Activated naive CD8-positive, alpha-beta T cell treated with anti-CD3 and anti-CD28 coated beads, Interleukin-2, amount 10 ng/mL, durations not matched to agents 7 days and 5 days (primary cell): ENCODE results near the gene LCE1F. TPM values are rescaled to one million over a fixed set of nuclear protein-coding genes. Genes with fewer than 3 reads are reported as not detected.

ENCODE experiments used
- ATAC-seq: fragments of 150-1000 bp; cut with Tn5 transposase; one replicate; pipeline ENCODE4 v1.10.0; 2021; ENCODE audit warnings: low read depth, moderate library complexity
- POLR2A ChIA-PET: fragments of 350-600 bp; sonication (Branson Sonifier 250); formaldehyde crosslinking; loops from one replicate; lab custom pipeline; 2021; ENCODE audit warnings: antibody characterized with exemption; lab: Charles Lee
- DNase-seq: peaks from one replicate; pipeline ENCODE4 v3.0.0; 2021
- H3K27ac Mint-ChIP-seq: one replicate; pipeline ENCODE4 v1.8.0; 2022; ENCODE audit warnings: mild to moderate bottlenecking, mixed read lengths
- H3K27me3 Mint-ChIP-seq: one replicate; pipeline ENCODE4 v1.8.0; 2022; ENCODE audit warnings: mild to moderate bottlenecking, moderate library complexity, mixed read lengths
- H3K36me3 Mint-ChIP-seq: one replicate; pipeline ENCODE4 v1.8.0; 2021; ENCODE audit warnings: mild to moderate bottlenecking, mixed read lengths
- H3K4me1 Mint-ChIP-seq: one replicate; pipeline ENCODE4 v1.8.0; 2021; ENCODE audit warnings: mixed read lengths
- H3K4me3 Mint-ChIP-seq: one replicate; pipeline ENCODE4 v1.8.0; 2022; ENCODE audit warnings: mild to moderate bottlenecking, moderate library complexity, mixed read lengths
- H3K9me3 Mint-ChIP-seq: one replicate; pipeline ENCODE4 v1.8.0; 2021; ENCODE audit warnings: mixed read lengths
- total RNA-seq, 2 experiments: library from RNA; stranded (reverse); gene quantifications; one replicate each; pipeline ENCODE4 v1.2.3, GENCODE V29; 2021

The LCE1F gene
- total RNA-seq, 2 experiments from 2014 or later: not detected

DNA sequence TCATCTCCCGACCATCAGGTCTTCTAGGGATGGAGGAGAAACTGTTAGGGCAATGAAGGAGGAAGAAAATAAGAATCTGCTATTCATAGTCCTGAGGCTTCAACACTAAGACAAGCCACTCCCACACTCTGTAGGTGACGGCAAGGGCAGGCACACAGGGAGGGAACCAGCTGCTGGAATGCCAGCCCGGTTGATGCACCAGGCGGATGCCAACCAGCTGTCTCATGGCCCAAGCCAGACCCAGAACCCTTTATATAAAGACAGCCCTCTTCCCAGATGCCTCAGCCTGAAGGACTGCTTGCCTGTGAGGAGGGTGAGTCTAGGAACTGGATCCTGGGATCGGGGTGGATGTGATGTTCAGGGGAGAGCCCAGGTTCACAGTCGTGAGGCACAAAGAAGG, 17.2 kb upstream of the LCE1F start, which contains the start of gene KPRP:
Gene KPRP, plus strand, starts transcription at position 279 of the 400 bp plus-strand sequence. CDS start 1,564 bp downstream, outside the sequence.
- POLR2A ChIA-PET: no interaction called here
- Mint-ChIP-seq H3K4me3 (no peak within 1 kb of the TSS), H3K4me1 (no peaks in the 10 kb centered on the region), H3K9me3 (no peaks in the 10 kb centered on the region), H3K36me3 (no peaks in the 10 kb centered on the region), H3K27ac (no peak within 1 kb of the TSS), H3K27me3 (peaks cover 8% of the 10 kb centered on the region)
- ATAC-seq (no peak), DNase-seq (no peak)

DNA sequence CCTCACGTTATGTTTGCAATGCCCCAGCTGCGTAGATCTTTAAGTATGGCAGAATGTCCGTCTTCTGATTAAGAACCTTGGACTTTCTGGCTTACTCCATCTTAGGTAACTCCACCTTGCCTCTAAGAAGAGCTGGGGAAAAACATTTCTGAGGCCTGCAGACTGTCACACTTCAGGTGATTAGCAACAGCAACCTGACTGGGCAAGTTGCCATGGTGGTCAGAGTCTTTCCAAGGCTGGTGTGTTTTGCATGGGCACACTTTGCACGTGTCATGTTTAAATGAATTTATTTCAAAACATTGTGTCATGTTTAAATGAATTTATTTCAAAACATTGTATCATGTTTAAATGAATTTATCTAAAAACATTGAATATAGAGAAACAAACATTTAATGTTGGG, 16.3 kb upstream of the LCE1F start:
- Mint-ChIP-seq H3K36me3 (no peaks in the 10 kb centered on the region), H3K27me3 (peaks cover 4% of the 10 kb centered on the region), H3K27ac (no peak overlapping the region), H3K9me3 (no peaks in the 10 kb centered on the region), H3K4me3 (no peak overlapping the region), H3K4me1 (no peaks in the 10 kb centered on the region)
- no peak for DNase-seq
- ATAC-seq: no peak
- POLR2A ChIA-PET: no interaction called here

DNA sequence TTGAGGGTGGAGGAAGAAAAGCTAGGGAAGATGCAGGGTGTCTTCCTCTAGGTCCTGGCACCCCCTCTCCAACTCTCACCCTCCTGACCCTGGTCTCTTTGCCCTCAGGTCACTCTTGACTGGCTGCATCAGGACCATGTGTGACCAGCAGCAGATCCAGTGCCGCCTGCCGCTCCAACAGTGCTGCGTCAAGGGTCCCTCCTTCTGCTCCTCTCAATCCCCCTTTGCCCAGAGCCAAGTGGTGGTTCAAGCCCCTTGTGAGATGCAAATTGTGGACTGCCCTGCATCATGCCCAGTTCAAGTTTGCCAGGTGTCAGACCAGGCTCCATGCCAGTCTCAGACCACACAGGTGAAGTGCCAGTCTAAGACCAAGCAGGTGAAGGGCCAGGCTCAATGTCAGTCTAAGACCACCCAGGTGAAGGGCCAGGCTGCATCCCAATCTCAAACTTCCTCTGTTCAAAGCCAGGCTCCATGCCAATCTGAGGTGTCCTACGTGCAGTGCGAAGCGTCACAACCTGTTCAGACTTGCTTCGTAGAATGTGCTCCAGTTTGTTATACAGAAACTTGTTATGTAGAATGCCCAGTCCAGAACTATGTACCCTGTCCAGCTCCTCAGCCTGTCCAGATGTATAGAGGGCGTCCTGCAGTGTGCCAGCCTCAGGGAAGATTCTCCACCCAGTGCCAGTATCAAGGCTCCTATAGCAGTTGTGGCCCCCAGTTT, 15.3 kb upstream of the LCE1F start:
- H3K27me3 Mint-ChIP-seq: peaks cover 3% of the 10 kb centered on the region
- H3K27ac Mint-ChIP-seq: no peak overlapping the region
- ATAC-seq (no peak), DNase-seq (no peak)
- no peaks in the 10 kb centered on the region for H3K9me3 Mint-ChIP-seq
- POLR2A ChIA-PET: no interaction called here
- no peaks in the 10 kb centered on the region for H3K4me1 Mint-ChIP-seq
- no peak overlapping the region for H3K4me3 Mint-ChIP-seq
- H3K36me3 Mint-ChIP-seq: no peaks in the 10 kb centered on the region

DNA sequence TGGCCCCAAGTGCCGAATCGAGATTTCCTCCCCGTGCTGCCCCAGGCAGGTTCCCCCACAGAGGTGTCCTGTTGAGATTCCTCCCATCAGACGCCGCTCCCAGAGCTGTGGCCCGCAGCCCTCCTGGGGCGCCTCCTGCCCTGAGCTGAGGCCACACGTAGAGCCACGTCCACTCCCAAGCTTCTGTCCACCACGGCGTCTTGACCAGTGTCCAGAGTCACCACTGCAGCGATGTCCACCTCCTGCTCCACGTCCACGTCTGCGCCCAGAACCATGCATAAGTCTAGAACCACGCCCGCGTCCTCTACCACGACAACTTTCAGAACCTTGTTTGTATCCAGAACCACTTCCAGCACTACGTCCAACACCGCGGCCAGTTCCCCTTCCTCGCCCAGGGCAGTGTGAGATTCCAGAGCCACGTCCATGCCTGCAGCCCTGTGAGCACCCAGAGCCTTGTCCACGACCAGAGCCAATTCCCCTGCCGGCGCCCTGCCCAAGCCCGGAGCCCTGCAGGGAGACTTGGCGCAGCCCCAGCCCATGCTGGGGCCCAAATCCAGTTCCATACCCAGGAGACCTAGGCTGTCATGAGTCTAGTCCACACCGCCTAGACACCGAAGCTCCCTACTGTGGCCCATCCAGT, 14.3 kb upstream of the LCE1F start:
- Mint-ChIP-seq H3K4me3 (no peak overlapping the region), H3K9me3 (no peaks in the 10 kb centered on the region), H3K27me3 (peaks cover 2% of the 10 kb centered on the region), H3K4me1 (no peaks in the 10 kb centered on the region), H3K36me3 (no peaks in the 10 kb centered on the region), H3K27ac (no peak overlapping the region)
- ATAC-seq (no peak), DNase-seq (no peak)
- POLR2A ChIA-PET: no interaction called here

DNA sequence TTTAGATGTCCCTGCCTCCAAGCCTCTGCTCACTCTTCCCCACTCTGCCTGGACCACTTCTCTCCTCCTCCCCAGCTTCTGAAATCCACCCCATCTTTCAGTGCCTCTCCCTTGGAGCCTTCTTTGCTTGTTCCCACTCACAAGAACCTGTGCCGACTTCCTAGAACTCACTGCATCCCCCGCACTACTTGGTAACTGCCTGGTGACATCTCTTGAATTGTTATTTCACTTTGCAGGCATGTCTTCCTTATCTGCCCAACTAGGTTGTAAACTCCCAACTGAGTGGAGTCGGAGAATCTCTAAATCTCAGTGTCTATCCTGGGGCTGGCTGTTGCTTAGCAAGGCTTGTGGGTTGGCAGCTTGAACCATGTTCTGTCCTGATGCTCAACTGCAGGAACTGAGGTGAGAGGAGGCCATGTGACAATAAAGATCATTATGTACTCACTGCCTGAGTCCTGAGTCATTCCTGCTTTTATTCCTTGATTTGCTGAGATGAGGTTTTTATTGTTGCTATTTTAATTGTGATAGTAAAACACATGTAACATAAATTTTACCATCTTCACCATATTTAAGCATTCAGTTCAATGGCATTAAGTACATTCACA, 13.2 kb upstream of the LCE1F start:
- H3K27ac Mint-ChIP-seq: no peak overlapping the region
- no peaks in the 10 kb centered on the region for H3K36me3 Mint-ChIP-seq
- peaks cover 2% of the 10 kb centered on the region for H3K27me3 Mint-ChIP-seq
- no peaks in the 10 kb centered on the region for H3K9me3 Mint-ChIP-seq
- H3K4me1 Mint-ChIP-seq: no peaks in the 10 kb centered on the region
- DNase-seq: no peak
- H3K4me3 Mint-ChIP-seq: no peak overlapping the region
- POLR2A ChIA-PET: no interaction called here
- ATAC-seq: no peak

DNA sequence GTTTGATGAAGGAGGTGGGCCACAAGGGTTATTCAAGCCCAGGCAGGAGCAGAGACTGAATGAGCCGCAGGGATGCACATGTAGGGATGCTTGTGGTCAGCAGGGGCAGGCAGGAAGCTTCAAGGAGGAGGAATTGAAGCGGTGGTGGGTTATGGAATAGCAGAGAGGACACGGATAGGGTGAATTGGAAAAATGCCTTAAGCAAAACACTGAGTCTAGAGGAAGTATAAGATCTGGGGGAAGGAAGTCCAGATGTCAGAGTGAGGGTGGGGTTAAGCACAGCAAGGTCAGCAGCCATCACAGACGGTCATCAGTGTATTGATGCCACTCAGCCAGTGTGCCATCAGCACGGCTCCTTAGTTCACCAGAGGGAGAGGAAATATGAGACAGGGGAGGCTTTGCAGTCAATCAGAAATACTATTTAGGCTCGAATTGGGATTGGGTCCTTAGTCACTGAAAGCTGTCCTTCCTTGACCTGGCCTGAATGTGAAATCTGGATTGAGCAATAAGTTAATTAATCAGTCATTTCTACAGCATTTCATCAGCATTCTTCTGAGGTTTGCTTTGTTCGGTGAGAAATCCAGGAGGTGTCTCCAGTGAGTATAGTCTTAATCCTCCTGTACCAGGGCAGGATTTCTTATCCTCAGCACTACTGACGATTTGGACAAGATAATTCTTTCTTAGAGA, 6.0 kb upstream of the LCE1F start:
- no peaks in the 10 kb centered on the region for H3K36me3 Mint-ChIP-seq
- no peak for ATAC-seq

DNA sequence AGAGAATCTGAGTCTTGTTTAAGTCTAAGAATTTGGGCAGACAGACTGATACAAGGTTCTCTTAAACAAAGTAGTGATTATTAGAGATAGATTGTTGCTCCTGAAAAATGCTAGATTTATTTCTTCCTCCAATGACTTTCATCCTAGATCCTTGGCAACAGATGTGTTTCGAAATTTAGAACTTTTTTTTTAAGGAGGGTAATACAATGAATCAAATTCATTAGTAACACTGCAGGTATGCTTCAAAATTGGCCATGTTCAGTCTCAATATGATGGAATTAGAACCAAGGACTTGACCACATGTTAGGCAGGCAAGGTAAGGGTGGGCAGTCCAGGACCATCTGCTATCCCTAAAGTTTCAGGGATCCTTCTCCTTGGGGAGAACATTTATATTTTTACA, 4.5 kb upstream of the LCE1F start:
- Mint-ChIP-seq H3K4me3 (no peak overlapping the region), H3K4me1 (no peaks in the 10 kb centered on the region), H3K9me3 (peaks cover 2% of the 10 kb centered on the region), H3K27me3 (peaks cover 4% of the 10 kb centered on the region), H3K27ac (no peak overlapping the region), H3K36me3 (no peaks in the 10 kb centered on the region)
- no peak for ATAC-seq
- DNase-seq: no peak
- POLR2A ChIA-PET: no interaction called here

More for the DNA sequence above, 6.0 kb upstream of the LCE1F start:
- Mint-ChIP-seq H3K9me3 (peaks cover 2% of the 10 kb centered on the region), H3K27ac (no peak overlapping the region), H3K4me1 (no peaks in the 10 kb centered on the region), H3K4me3 (no peak overlapping the region), H3K27me3 (peaks cover 2% of the 10 kb centered on the region)
- POLR2A ChIA-PET: no interaction called here
- DNase-seq: no peak

DNA sequence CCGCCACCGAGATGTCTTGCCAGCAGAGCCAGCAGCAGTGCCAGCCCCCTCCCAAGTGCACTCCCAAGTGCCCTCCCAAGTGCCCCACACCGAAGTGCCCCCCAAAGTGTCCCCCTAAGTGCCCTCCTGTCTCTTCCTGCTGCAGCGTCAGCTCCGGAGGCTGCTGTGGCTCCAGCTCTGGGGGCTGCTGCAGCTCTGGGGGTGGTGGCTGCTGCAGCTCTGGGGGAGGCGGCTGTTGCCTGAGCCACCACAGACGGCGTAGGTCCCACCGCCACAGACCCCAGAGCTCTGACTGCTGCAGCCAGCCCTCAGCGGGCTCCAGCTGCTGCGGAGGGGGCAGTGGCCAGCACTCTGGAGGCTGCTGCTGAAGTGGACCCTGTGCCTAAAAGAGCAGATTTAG, 1.4 kb downstream of the LCE1F start:
- Mint-ChIP-seq H3K9me3 (peaks cover 2% of the 10 kb centered on the region), H3K36me3 (no peaks in the 10 kb centered on the region), H3K27ac (no peak overlapping the region), H3K4me1 (no peaks in the 10 kb centered on the region), H3K27me3 (peaks cover 10% of the 10 kb centered on the region), H3K4me3 (no peak overlapping the region)
- DNase-seq (no peak), ATAC-seq (no peak)
- POLR2A ChIA-PET: no interaction called here

DNA sequence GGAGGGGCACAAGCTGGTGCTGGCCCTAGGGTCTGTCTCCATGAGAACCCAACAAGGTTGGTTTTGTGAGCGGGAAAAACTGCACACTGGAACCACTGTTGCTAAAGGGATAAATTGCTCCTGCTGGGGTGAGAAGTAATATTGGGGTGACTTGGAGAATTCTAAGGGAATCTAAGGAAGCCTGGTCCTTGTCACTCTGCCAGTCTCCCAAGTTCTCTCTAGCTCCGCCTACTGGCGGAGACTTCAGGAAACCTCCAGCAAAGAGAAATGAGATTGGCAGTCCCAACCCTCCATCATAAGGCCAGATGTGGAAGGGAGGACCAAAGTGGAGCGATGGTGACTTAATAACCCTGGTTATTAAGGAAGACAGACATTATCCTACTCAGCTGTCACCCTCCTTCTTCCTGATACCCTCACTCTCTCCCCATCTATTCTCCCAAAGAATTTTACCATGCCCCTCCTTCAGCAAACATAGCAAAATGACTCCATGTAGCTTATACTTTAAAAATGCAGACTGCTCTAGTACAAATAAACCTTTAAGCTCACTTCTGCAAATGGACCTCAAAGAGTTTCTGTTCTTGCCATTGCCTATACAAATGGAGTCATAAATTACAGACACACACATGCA, 2.7 kb downstream of the LCE1F start:
- no peak for ATAC-seq
- no peak overlapping the region for H3K4me3 Mint-ChIP-seq
- H3K27me3 Mint-ChIP-seq: peaks cover 11% of the 10 kb centered on the region
- H3K4me1 Mint-ChIP-seq: no peaks in the 10 kb centered on the region
- H3K9me3 Mint-ChIP-seq: no peaks in the 10 kb centered on the region
- no peak overlapping the region for H3K27ac Mint-ChIP-seq
- no peaks in the 10 kb centered on the region for H3K36me3 Mint-ChIP-seq
- no peak for DNase-seq
- POLR2A ChIA-PET: no interaction called here

DNA sequence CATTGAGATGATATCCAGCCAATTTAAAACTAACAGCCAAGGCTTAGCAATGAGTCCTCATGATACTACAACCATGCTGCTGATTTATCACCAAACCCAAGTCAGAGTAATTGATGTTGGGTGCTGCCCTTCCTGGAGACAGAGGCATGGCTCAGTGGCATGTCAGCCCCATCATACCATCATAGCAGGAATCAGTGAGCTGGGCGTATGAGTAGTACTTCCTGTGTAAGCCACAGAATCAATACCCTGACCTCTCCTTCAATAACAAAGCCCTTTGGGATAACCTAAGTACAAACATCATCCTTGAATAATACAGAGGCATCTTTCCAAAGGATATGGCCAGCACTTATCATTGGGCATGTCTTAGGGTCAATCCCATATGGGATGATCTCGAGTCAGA, 8.2 kb downstream of the LCE1F start:
- Mint-ChIP-seq H3K27me3 (peaks cover 27% of the 10 kb centered on the region), H3K4me1 (no peaks in the 10 kb centered on the region), H3K9me3 (no peaks in the 10 kb centered on the region), H3K36me3 (no peaks in the 10 kb centered on the region), H3K4me3 (no peak overlapping the region), H3K27ac (no peak overlapping the region)
- POLR2A ChIA-PET: no interaction called here
- DNase-seq (no peak), ATAC-seq (no peak)

DNA sequence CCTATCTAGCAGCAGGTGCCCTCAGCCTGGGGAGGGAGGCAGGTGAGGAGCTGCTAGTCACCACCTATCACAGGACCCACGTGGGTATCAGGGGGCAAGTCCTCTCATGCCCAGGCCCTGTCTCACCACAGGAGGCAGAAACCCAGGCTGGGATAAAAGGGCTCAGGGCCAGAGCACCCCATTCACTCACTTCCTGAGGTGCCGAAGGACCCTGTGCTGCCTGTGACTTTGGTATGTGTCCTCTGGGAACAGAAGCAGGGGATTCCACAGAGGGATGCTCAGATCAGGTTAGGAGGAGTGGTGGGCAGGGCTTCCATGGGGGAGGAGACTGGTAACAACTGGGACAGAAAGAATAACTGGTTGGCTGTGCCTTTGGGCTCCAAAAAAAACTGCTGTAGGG, 11.1 kb downstream of the LCE1F start, which contains the start of gene LCE1E:
Gene LCE1E, plus strand, starts transcription at position 181 of the 400 bp plus-strand sequence. CDS start 1,043 bp downstream, outside the sequence.
- no peaks in the 10 kb centered on the region for H3K36me3 Mint-ChIP-seq
- H3K27me3 Mint-ChIP-seq: peaks cover 21% of the 10 kb centered on the region
- DNase-seq (no peak), ATAC-seq (no peak)
- no peak within 1 kb of the TSS for H3K4me3 Mint-ChIP-seq
- H3K27ac Mint-ChIP-seq: no peak within 1 kb of the TSS
- H3K9me3 Mint-ChIP-seq: no peaks in the 10 kb centered on the region
- POLR2A ChIA-PET: no interaction called here
- H3K4me1 Mint-ChIP-seq: no peaks in the 10 kb centered on the region

DNA sequence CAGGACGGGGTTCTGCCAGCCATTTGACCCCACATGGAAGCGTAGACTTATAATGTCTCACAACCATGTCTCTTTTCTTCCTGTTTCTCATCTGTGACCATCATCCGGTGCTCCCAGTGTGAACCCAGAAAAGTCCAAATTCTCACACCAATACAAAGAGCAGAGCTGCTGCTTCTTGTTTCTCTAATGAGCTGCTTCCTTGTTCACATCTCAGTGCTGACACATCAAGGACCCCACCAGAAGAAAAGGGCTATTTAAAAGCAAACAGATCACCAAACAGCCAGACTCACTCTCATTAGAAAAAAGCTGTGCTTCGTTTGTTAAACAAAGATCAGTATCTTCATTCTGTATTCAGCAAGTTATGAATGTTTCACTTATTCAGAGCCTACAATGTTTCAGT, 20.7 kb downstream of the LCE1F start:
- Mint-ChIP-seq H3K9me3 (no peaks in the 10 kb centered on the region), H3K27me3 (peaks cover 7% of the 10 kb centered on the region), H3K27ac (no peak overlapping the region), H3K36me3 (no peaks in the 10 kb centered on the region), H3K4me1 (no peaks in the 10 kb centered on the region), H3K4me3 (no peak overlapping the region)
- ATAC-seq (no peak), DNase-seq (no peak)
- POLR2A ChIA-PET: no interaction called here

DNA sequence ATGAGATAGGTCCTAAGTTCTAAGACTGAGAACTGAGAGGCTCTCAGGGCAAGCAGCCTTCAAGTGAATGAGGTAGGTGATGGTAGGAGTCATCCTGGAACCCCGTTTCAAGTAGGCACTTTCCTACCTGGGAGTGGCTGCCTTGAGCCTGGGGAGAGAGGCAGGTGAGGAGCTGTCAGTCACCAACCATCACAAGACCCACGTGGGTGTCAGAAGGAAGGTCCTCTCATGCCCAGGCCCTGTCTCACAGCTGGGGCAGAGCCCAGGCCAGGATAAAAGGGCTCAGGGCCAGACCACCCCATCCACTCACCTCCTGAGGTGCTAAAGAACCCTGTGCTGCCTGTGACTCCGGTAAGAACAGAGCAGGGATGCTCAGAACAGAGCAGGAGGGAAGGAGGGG, 21.5 kb downstream of the LCE1F start, which contains the start of gene LCE1D:
Gene LCE1D, plus strand, starts transcription at position 301 of the 400 bp plus-strand sequence. CDS start 1,074 bp downstream, outside the sequence.
- Mint-ChIP-seq H3K36me3 (no peaks in the 10 kb centered on the region), H3K9me3 (no peaks in the 10 kb centered on the region), H3K4me1 (no peaks in the 10 kb centered on the region), H3K4me3 (no peak within 1 kb of the TSS), H3K27me3 (peaks cover 9% of the 10 kb centered on the region), H3K27ac (no peak within 1 kb of the TSS)
- ATAC-seq (no peak), DNase-seq (no peak)
- POLR2A ChIA-PET: no interaction called here
